Mucosa of rectum (tissue), 2 donors: ENCODE data around the gene CELSR3.

Source experiments
- H3K27ac ChIP-seq, 2 donors: one replicate each; pipeline ENCODE4 v1.7.0; 2013; ENCODE audit warnings: inconsistent platforms in 2 of 2, low read depth in 2 of 2, low read length in 2 of 2
- H3K27me3 ChIP-seq, 2 donors: one replicate each; pipeline ENCODE4 v1.7.0; 2013; ENCODE audit warnings: low read length in 2 of 2; ENCODE audit not compliant: control insufficient read depth in 2 of 2, insufficient read depth in 2 of 2
- H3K36me3 ChIP-seq, 2 donors: one replicate each; pipeline ENCODE4 v1.7.0; 2013; ENCODE audit warnings: low read length in 2 of 2; ENCODE audit not compliant: control insufficient read depth in 2 of 2, insufficient read depth in 2 of 2
- H3K4me1 ChIP-seq, 2 donors: one replicate each; pipeline ENCODE4 v1.7.0; 2013; ENCODE audit warnings: low read length in 2 of 2, mild to moderate bottlenecking in 1 of 2; ENCODE audit not compliant: control insufficient read depth in 2 of 2, insufficient read depth in 2 of 2
- H3K4me3 ChIP-seq, 2 donors: one replicate each; pipeline ENCODE4 v1.7.0; 2013; ENCODE audit warnings: low read length in 2 of 2
- H3K9ac ChIP-seq, 2 donors: one replicate each; pipeline ENCODE4 v1.7.0; 2013; ENCODE audit warnings: low read length in 2 of 2, low read depth in 1 of 2, mild to moderate bottlenecking in 1 of 2
- H3K9me3 ChIP-seq, 2 donors: one replicate each; pipeline ENCODE4 v1.7.0; 2013; ENCODE audit warnings: low read length in 2 of 2; ENCODE audit not compliant: control insufficient read depth in 2 of 2
- donor health status: healthy.
- donor health status: Normal muscosa, but diverticular disease.

The CELSR3 gene

GRCh38 chr3:48686538-48687219 lies 24.0 kb upstream of the CELSR3 start:
- peaks cover 46 to 53% of the 10 kb centered on the region in 2 donors for H3K36me3 ChIP-seq

GRCh38 chr3:48685603-48686511 lies 23.2 kb upstream of the CELSR3 start, which contains the start of gene NCKIPSD:
NCKIPSD (minus strand) TSS chr3:48685915; CDS start chr3:48685807, 108 bp downstream.
- Histone ChIP-seq H3K27me3 (no peaks in the 10 kb centered on the region), H3K4me1 (peaks cover 14 to 32% of the 10 kb centered on the region in 2 donors), H3K9me3 (no peaks in the 10 kb centered on the region), H3K9ac (peak within 1 kb of the TSS; percentile 76 to 90), H3K36me3 (peaks cover 48 to 52% of the 10 kb centered on the region in 2 donors), H3K27ac (peak within 1 kb of the TSS; percentile 92), H3K4me3 (peak within 1 kb of the TSS; percentile 86 to 97)

More at GRCh38 chr3:48686538-48687219, 24.0 kb upstream of the CELSR3 start:
- Histone ChIP-seq H3K9ac (peak overlapping the region in 1 of 2 donors; percentile 90), H3K27me3 (no peaks in the 10 kb centered on the region), H3K4me1 (peaks cover 14 to 32% of the 10 kb centered on the region in 2 donors), H3K27ac (no peak overlapping the region), H3K9me3 (no peaks in the 10 kb centered on the region), H3K4me3 (peak overlapping the region in 1 of 2 donors; percentile 97)

GRCh38 chr3:48685293-48685602 lies 22.6 kb upstream of the CELSR3 start:
- Histone ChIP-seq H3K9ac (peak overlapping the region; percentile 76 to 90), H3K36me3 (peaks cover 48 to 54% of the 10 kb centered on the region in 2 donors), H3K27ac (peak overlapping the region; percentile 92)

GRCh38 chr3:48684480-48685143 lies 21.9 kb upstream of the CELSR3 start:
- peaks cover 47 to 54% of the 10 kb centered on the region in 2 donors for H3K36me3 ChIP-seq
- peak overlapping the region; percentile 5 to 56 for H3K4me3 ChIP-seq
- H3K4me1 ChIP-seq, result peaks cover 14 to 32% of the 10 kb centered on the region in 2 donors
- no peaks in the 10 kb centered on the region for H3K27me3 ChIP-seq
- peak overlapping the region in 1 of 2 donors; percentile 38 for H3K9ac ChIP-seq
- H3K27ac ChIP-seq, result no peak overlapping the region
- no peaks in the 10 kb centered on the region for H3K9me3 ChIP-seq

More at GRCh38 chr3:48685293-48685602, 22.6 kb upstream of the CELSR3 start:
- peaks cover 14 to 32% of the 10 kb centered on the region in 2 donors for H3K4me1 ChIP-seq
- H3K27me3 ChIP-seq, result no peaks in the 10 kb centered on the region
- H3K4me3 ChIP-seq, result peak overlapping the region; percentile 86 to 97
- no peaks in the 10 kb centered on the region for H3K9me3 ChIP-seq

- Histone ChIP-seq H3K9ac (peak overlapping the region; percentile 17), H3K27me3 (no peaks in the 10 kb centered on the region), H3K4me1 (peaks cover 14 to 32% of the 10 kb centered on the region in 2 donors), H3K9me3 (no peaks in the 10 kb centered on the region), H3K27ac (no peak overlapping the region), H3K36me3 (peaks cover 47 to 53% of the 10 kb centered on the region in 2 donors), H3K4me3 (peak overlapping the region in 1 of 2 donors; percentile 56)
These were observed 21.3 kb upstream of the CELSR3 start for GRCh38 chr3:48684054-48684349.

- H3K36me3 ChIP-seq, result peaks cover 46 to 52% of the 10 kb centered on the region in 2 donors
- H3K9me3 ChIP-seq, result no peaks in the 10 kb centered on the region
- no peak overlapping the region for H3K4me3 ChIP-seq
- no peak overlapping the region for H3K9ac ChIP-seq
- no peak overlapping the region for H3K27ac ChIP-seq
- no peaks in the 10 kb centered on the region for H3K27me3 ChIP-seq
- peaks cover 14 to 32% of the 10 kb centered on the region in 2 donors for H3K4me1 ChIP-seq
These were observed 20.1 kb upstream of the CELSR3 start for GRCh38 chr3:48682786-48683185.

GRCh38 chr3:48681974-48682610 lies 19.4 kb upstream of the CELSR3 start:
- no peaks in the 10 kb centered on the region for H3K9me3 ChIP-seq
- H3K36me3 ChIP-seq, result peaks cover 41 to 52% of the 10 kb centered on the region in 2 donors
- no peaks in the 10 kb centered on the region for H3K27me3 ChIP-seq
- H3K9ac ChIP-seq, result no peak overlapping the region
- H3K4me1 ChIP-seq, result peaks cover 14 to 29% of the 10 kb centered on the region in 2 donors
- H3K4me3 ChIP-seq, result no peak overlapping the region
- no peak overlapping the region for H3K27ac ChIP-seq

- Histone ChIP-seq H3K27ac (no peak overlapping the region), H3K36me3 (peaks cover 41 to 53% of the 10 kb centered on the region in 2 donors), H3K9ac (no peak overlapping the region), H3K4me1 (peaks cover 14 to 26% of the 10 kb centered on the region in 2 donors), H3K27me3 (no peaks in the 10 kb centered on the region), H3K4me3 (no peak overlapping the region), H3K9me3 (no peaks in the 10 kb centered on the region)
These were observed 18.8 kb upstream of the CELSR3 start for GRCh38 chr3:48681541-48681880.

GRCh38 chr3:48680811-48681540 lies 18.3 kb upstream of the CELSR3 start:
- no peaks in the 10 kb centered on the region for H3K9me3 ChIP-seq
- H3K27ac ChIP-seq, result no peak overlapping the region
- no peak overlapping the region for H3K4me3 ChIP-seq
- H3K4me1 ChIP-seq, result peaks cover 14 to 22% of the 10 kb centered on the region in 2 donors
- H3K9ac ChIP-seq, result no peak overlapping the region
- H3K36me3 ChIP-seq, result peaks cover 42 to 56% of the 10 kb centered on the region in 2 donors
- H3K27me3 ChIP-seq, result no peaks in the 10 kb centered on the region
